GM21825 (cell line): Measurements from ENCODE around the gene TOP2A.
"Not testable (repeated sequence)": the region's sequence is repeated elsewhere in the genome, so short reads cannot be mapped to it uniquely, and the experiment has no call there.

ENCODE experiments used
- ATAC-seq: cut with Tn5 transposase; IDR thresholded peaks from one replicate; pipeline ENCODE4 v1.9.1; 2021; ENCODE audit warnings: mild to moderate bottlenecking, moderate library complexity; ENCODE audit not compliant: unreplicated experiment

Gene TOP2A

GRCh38 chr17:40432864-40433528, 15.3 kb upstream of the TOP2A start:
- ATAC-seq: no peak

- ATAC-seq: no peak
These were observed 13.5 kb upstream of the TOP2A start for GRCh38 chr17:40431231-40431602.

GRCh38 chr17:40430272-40431230, 12.9 kb upstream of the TOP2A start:
- ATAC-seq: no peak

GRCh38 chr17:40427002-40427491, 9.4 kb upstream of the TOP2A start:
- ATAC-seq: no peak

GRCh38 chr17:40425741-40426140, 8.0 kb upstream of the TOP2A start:
- no peak for ATAC-seq

- no peak for ATAC-seq
These were observed 5.4 kb upstream of the TOP2A start for GRCh38 chr17:40422990-40423633.

- no peak for ATAC-seq
These were observed 2.0 kb upstream of the TOP2A start for GRCh38 chr17:40419559-40420331.

GRCh38 chr17:40418428-40418706, 671 bp upstream of the TOP2A start:
- ATAC-seq: no peak

- ATAC-seq: no peak
These were observed 463 bp downstream of the TOP2A start for GRCh38 chr17:40417258-40417608.

GRCh38 chr17:40416671-40417070, 1.0 kb downstream of the TOP2A start:
- no peak for ATAC-seq

GRCh38 chr17:40415390-40415789, 2.3 kb downstream of the TOP2A start:
- ATAC-seq: no peak

- not testable (repeated sequence) for ATAC-seq
These were observed 3.4 kb downstream of the TOP2A start for GRCh38 chr17:40414312-40414711.

- no peak for ATAC-seq
These were observed 4.8 kb downstream of the TOP2A start for GRCh38 chr17:40412880-40413279.

- no peak for ATAC-seq
These were observed 5.9 kb downstream of the TOP2A start for GRCh38 chr17:40411821-40412220.

- no peak for ATAC-seq
These were observed 7.6 kb downstream of the TOP2A start for GRCh38 chr17:40410082-40410481.

- ATAC-seq: not testable (repeated sequence)
These were observed 8.2 kb downstream of the TOP2A start for GRCh38 chr17:40409540-40409939.

- no peak for ATAC-seq
These were observed 10.2 kb downstream of the TOP2A start for GRCh38 chr17:40407460-40407859.

GRCh38 chr17:40404003-40404402, 13.7 kb downstream of the TOP2A start:
- no peak for ATAC-seq

- no peak for ATAC-seq
These were observed 15.0 kb downstream of the TOP2A start for GRCh38 chr17:40402668-40403067.

- ATAC-seq: no peak
These were observed 18.5 kb downstream of the TOP2A start for GRCh38 chr17:40399185-40399584.

GRCh38 chr17:40386555-40386954, 31.1 kb downstream of the TOP2A start:
- not testable (repeated sequence) for ATAC-seq
